Ectodermal cell (in vitro differentiated cells): Measurements from ENCODE around the gene APOBEC3H.

ENCODE experiments used
- H3K27ac ChIP-seq: 2 replicates; pipeline ENCODE4 v1.7.0; 2013; ENCODE audit warnings: mild to moderate bottlenecking, low read depth, low read length; ENCODE audit not compliant: insufficient read depth, poor library complexity, severe bottlenecking
- H3K27me3 ChIP-seq: 2 replicates; pipeline ENCODE4 v1.7.0; 2013; ENCODE audit warnings: mild to moderate bottlenecking, low read length; ENCODE audit not compliant: insufficient read depth, control insufficient read depth, poor library complexity, severe bottlenecking
- H3K36me3 ChIP-seq: one replicate; pipeline ENCODE4 v1.7.0; 2013; ENCODE audit warnings: low read length; ENCODE audit not compliant: control insufficient read depth, insufficient read depth
- H3K4me1 ChIP-seq: one replicate; pipeline ENCODE4 v1.7.0; 2013; ENCODE audit warnings: low read length; ENCODE audit not compliant: control insufficient read depth, insufficient read depth
- H3K4me3 ChIP-seq: 2 replicates; pipeline ENCODE4 v1.7.0; 2013; ENCODE audit warnings: low read depth, low read length, control low read depth; ENCODE audit not compliant: insufficient read depth
- H3K9me3 ChIP-seq: 2 replicates; pipeline ENCODE4 v1.7.0; 2013; ENCODE audit warnings: mild to moderate bottlenecking, low read length, moderate library complexity; ENCODE audit not compliant: control insufficient read depth
- WGBS, 2 experiments: methylation state at CpG; one replicate each; pipeline ENCODE4 v1.1.7; 2013; ENCODE audit warnings: missing lambda C conversion rate in 2 of 2; 5-methylcytosine and 5-hydroxymethylcytosine counted together

APOBEC3H gene

GRCh38 chr22:39091126-39092081 is 5.6 kb upstream of the APOBEC3H start:
- WGBS, 2 experiments: 90 to 92% methylated on average over 23 of the region's 23 CpGs
- Histone ChIP-seq H3K4me3 (no peak overlapping the region), H3K9me3 (no peaks in the 10 kb centered on the region), H3K27me3 (no peaks in the 10 kb centered on the region), H3K27ac (no peak overlapping the region), H3K4me1 (peaks cover 13% of the 10 kb centered on the region), H3K36me3 (no peaks in the 10 kb centered on the region)

- Histone ChIP-seq H3K27ac (no peak overlapping the region), H3K36me3 (no peaks in the 10 kb centered on the region), H3K9me3 (no peaks in the 10 kb centered on the region), H3K4me3 (no peak overlapping the region), H3K4me1 (peaks cover 15% of the 10 kb centered on the region), H3K27me3 (no peaks in the 10 kb centered on the region)
- 88 to 89% methylated on average over 8 of the region's 8 CpGs for WGBS, 2 experiments
These were observed 4.8 kb upstream of the APOBEC3H start for GRCh38 chr22:39092111-39092862.

GRCh38 chr22:39094717-39095389 is 2.2 kb upstream of the APOBEC3H start:
- H3K27ac ChIP-seq: no peak overlapping the region
- 90 to 92% methylated on average over 14 of the region's 14 CpGs for WGBS, 2 experiments
- H3K36me3 ChIP-seq: no peaks in the 10 kb centered on the region
- H3K9me3 ChIP-seq: no peaks in the 10 kb centered on the region
- no peak overlapping the region for H3K4me3 ChIP-seq
- peaks cover 19% of the 10 kb centered on the region for H3K4me1 ChIP-seq
- no peaks in the 10 kb centered on the region for H3K27me3 ChIP-seq

GRCh38 chr22:39095971-39096370 is 1.1 kb upstream of the APOBEC3H start:
- WGBS, 2 experiments: 91 to 93% methylated on average over 3 of the region's 3 CpGs
- no peaks in the 10 kb centered on the region for H3K9me3 ChIP-seq
- no peak overlapping the region for H3K27ac ChIP-seq
- H3K4me3 ChIP-seq: no peak overlapping the region
- peaks cover 19% of the 10 kb centered on the region for H3K4me1 ChIP-seq
- H3K36me3 ChIP-seq: no peaks in the 10 kb centered on the region
- H3K27me3 ChIP-seq: no peaks in the 10 kb centered on the region

- Histone ChIP-seq H3K36me3 (no peaks in the 10 kb centered on the region), H3K4me1 (peaks cover 19% of the 10 kb centered on the region), H3K4me3 (no peak overlapping the region), H3K27ac (no peak overlapping the region), H3K9me3 (no peaks in the 10 kb centered on the region), H3K27me3 (no peaks in the 10 kb centered on the region)
- 44 to 47% methylated on average over 6 of the region's 6 CpGs for whole genome bisulfite sequencing, 2 experiments
These were observed 982 bp downstream of the APOBEC3H start for GRCh38 chr22:39098026-39098425.

GRCh38 chr22:39098576-39098975 is 1.5 kb downstream of the APOBEC3H start:
- Histone ChIP-seq H3K4me3 (no peak overlapping the region), H3K36me3 (no peaks in the 10 kb centered on the region), H3K27me3 (no peaks in the 10 kb centered on the region), H3K9me3 (no peaks in the 10 kb centered on the region), H3K4me1 (peaks cover 19% of the 10 kb centered on the region), H3K27ac (no peak overlapping the region)
- WGBS, 2 experiments: 92% methylated on average over 8 of the region's 8 CpGs

GRCh38 chr22:39101226-39101625 is 4.2 kb downstream of the APOBEC3H start:
- no peaks in the 10 kb centered on the region for H3K27me3 ChIP-seq
- no peak overlapping the region for H3K27ac ChIP-seq
- no peaks in the 10 kb centered on the region for H3K36me3 ChIP-seq
- H3K4me3 ChIP-seq: no peak overlapping the region
- WGBS, 2 experiments: 87 to 89% methylated on average over 9 of the region's 13 CpGs
- no peaks in the 10 kb centered on the region for H3K9me3 ChIP-seq
- peaks cover 19% of the 10 kb centered on the region for H3K4me1 ChIP-seq

- H3K36me3 ChIP-seq: no peaks in the 10 kb centered on the region
- no peak overlapping the region for H3K27ac ChIP-seq
- 81 to 85% methylated on average over 2 of the region's 2 CpGs for WGBS, 2 experiments
- peaks cover 4% of the 10 kb centered on the region for H3K4me1 ChIP-seq
- no peaks in the 10 kb centered on the region for H3K9me3 ChIP-seq
- H3K27me3 ChIP-seq: no peaks in the 10 kb centered on the region
- no peak overlapping the region for H3K4me3 ChIP-seq
These were observed 6.4 kb downstream of the APOBEC3H start for GRCh38 chr22:39103431-39103830.

GRCh38 chr22:39106326-39106725 is 9.3 kb downstream of the APOBEC3H start:
- no peaks in the 10 kb centered on the region for H3K9me3 ChIP-seq
- H3K27me3 ChIP-seq: no peaks in the 10 kb centered on the region
- H3K27ac ChIP-seq: no peak overlapping the region
- no peak overlapping the region for H3K4me3 ChIP-seq
- H3K4me1 ChIP-seq: peaks cover 6% of the 10 kb centered on the region
- H3K36me3 ChIP-seq: no peaks in the 10 kb centered on the region
- WGBS, 2 experiments: 90 to 92% methylated on average over 2 of the region's 2 CpGs

- Histone ChIP-seq H3K4me1 (peaks cover 6% of the 10 kb centered on the region), H3K4me3 (no peak overlapping the region), H3K36me3 (no peaks in the 10 kb centered on the region), H3K27ac (no peak overlapping the region), H3K9me3 (no peaks in the 10 kb centered on the region), H3K27me3 (no peaks in the 10 kb centered on the region)
- 89 to 91% methylated on average over 4 of the region's 4 CpGs for WGBS, 2 experiments
These were observed 11.4 kb downstream of the APOBEC3H start for GRCh38 chr22:39108487-39108886.
